Peyer's patch (tissue), 4 donors: Measurements from ENCODE around the gene PCDHGB5.

ENCODE experiments used
- POLR2A ChIP-seq, 2 donors: fragments of 450-650 bp; IDR thresholded peaks; one replicate each; pipeline ENCODE4 v1.5.1; 2017; ENCODE audit warnings: antibody characterized with exemption in 2 of 2, mild to moderate bottlenecking in 2 of 2, moderate library complexity in 2 of 2
- TF ChIP-seq, protein P1 (sequence below), 6 experiments: fragments of 450-650 bp in 4 of 6; fragments of 200-600 bp in 2 of 6; sonication (generic) in 1 of 6; IDR thresholded peaks; one replicate each; pipeline ENCODE4 v1.5.1; 2017 to 2019; ENCODE audit warnings: antibody characterized with exemption in 6 of 6, mild to moderate bottlenecking in 3 of 6, moderate library complexity in 1 of 6

GRCh38 chr5:141384471-141385267, 13.1 kb upstream of the PCDHGB5 start:
- TF ChIP-seq POLR2A (IDR thresholded peaks at IDR 0.05), result no peak
- TF ChIP-seq, protein P1, sequence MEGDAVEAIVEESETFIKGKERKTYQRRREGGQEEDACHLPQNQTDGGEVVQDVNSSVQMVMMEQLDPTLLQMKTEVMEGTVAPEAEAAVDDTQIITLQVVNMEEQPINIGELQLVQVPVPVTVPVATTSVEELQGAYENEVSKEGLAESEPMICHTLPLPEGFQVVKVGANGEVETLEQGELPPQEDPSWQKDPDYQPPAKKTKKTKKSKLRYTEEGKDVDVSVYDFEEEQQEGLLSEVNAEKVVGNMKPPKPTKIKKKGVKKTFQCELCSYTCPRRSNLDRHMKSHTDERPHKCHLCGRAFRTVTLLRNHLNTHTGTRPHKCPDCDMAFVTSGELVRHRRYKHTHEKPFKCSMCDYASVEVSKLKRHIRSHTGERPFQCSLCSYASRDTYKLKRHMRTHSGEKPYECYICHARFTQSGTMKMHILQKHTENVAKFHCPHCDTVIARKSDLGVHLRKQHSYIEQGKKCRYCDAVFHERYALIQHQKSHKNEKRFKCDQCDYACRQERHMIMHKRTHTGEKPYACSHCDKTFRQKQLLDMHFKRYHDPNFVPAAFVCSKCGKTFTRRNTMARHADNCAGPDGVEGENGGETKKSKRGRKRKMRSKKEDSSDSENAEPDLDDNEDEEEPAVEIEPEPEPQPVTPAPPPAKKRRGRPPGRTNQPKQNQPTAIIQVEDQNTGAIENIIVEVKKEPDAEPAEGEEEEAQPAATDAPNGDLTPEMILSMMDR (IDR thresholded peaks at IDR 0.05), result no peak
